GM12891 (cell line): ENCODE data around the gene STXBP3.

Experiments
- PAX5 ChIP-seq: IDR thresholded peaks from 2 replicates; pipeline ENCODE4 v1.6.1; 2011; ENCODE audit warnings: low read length, moderate library complexity, mild to moderate bottlenecking; ENCODE audit not compliant: insufficient read depth, severe bottlenecking
- POLR2A ChIP-seq: IDR thresholded peaks from 2 replicates; pipeline ENCODE4 v1.6.1; 2011; ENCODE audit warnings: low read depth, low read length, control low read depth
- POLR2AphosphoS5 ChIP-seq: IDR thresholded peaks from 2 replicates; pipeline ENCODE4 v1.6.1; 2011; ENCODE audit warnings: low read depth, low read length, control low read depth
- POU2F2 ChIP-seq: IDR thresholded peaks from 2 replicates; pipeline ENCODE4 v1.6.1; 2011; ENCODE audit warnings: low read depth, mild to moderate bottlenecking, control low read depth, low read length, moderate library complexity
- SPI1 ChIP-seq: IDR thresholded peaks from 2 replicates; pipeline ENCODE4 v1.6.1; 2011; ENCODE audit warnings: low read depth, low read length, control low read depth
- TAF1 ChIP-seq: IDR thresholded peaks from 2 replicates; pipeline ENCODE4 v1.6.1; 2011; ENCODE audit warnings: low read depth, low read length, control low read depth

DNA sequence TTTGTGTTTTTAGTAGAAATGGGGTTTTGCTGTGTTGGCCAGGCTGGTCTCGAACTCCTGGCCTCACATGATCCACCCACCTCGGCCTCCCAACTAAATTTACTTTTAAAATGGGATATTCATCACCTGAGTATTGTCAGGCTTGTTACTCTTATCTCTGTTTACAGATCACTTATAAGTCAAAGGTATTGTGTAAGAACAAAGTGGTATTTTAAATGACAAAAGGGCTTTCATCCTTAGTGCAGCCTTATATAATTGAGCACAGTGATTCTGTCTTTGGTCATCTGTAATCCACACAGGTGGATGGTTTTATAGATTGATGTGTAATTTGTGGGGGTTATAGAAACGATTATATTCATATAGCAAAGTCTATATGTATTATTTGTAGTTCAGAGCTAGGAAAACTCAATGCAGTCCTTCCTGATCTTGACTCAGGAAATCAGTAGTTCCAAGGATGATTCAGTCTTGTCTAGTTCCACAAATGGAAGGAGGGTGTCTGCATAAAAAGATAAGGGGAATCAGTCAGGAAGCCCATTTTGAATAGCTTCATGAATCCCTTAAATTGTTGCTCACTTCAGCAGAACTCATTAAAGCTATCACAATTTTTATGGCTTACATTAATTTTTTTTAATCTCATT, 34.6 kb downstream of the STXBP3 start:
- no peak for TF ChIP-seq POLR2A
- no peak for TF ChIP-seq POLR2AphosphoS5
- no peak for TF ChIP-seq TAF1
- TF ChIP-seq SPI1, result no peak
- no peak for TF ChIP-seq POU2F2
- TF ChIP-seq PAX5, result no peak
